ENCODE measurements around the gene STN1.

STN1 gene

GRCh38 chr10:103870516-103870915, 47.5 kb downstream of the STN1 start:
- no peak for DNase-seq (ENCODE audit: low read depth in 3 of 3, low spot score in 1 of 3)

- no peak for DNase-seq (ENCODE audit: low read depth in 3 of 3, low spot score in 1 of 3)
These were observed 48.6 kb downstream of the STN1 start for GRCh38 chr10:103869336-103869735.

DNA sequence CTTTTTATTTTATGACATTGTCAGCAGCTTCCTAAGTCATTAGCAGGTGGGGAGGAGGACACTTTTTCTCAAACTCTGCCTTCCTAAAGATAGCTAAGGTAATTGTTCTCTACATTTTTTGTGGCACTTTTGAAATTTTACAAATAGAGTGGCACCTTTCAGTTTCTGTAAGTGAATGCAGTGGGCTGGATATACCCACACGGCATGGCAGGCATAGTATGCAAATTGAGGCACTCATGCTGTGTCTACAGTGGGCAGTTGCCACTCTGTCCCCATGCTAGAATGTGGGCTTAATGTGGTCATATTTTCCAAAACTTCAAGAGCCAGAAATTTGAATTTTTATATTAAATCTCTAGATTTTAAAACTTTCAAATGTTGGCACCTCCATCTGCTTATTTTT, 49.8 kb downstream of the STN1 start:
- no peak for DNase-seq (ENCODE audit: low read depth in 3 of 3, low spot score in 1 of 3)

GRCh38 chr10:103861505-103861904, 56.5 kb downstream of the STN1 start:
- DNase-seq (ENCODE audit: low read depth in 3 of 3, low spot score in 1 of 3), result no peak

GRCh38 chr10:103859161-103860086, 58.6 kb downstream of the STN1 start:
- DNase-seq (ENCODE audit: low read depth in 3 of 3, low spot score in 1 of 3), result peak in 2 of 3 donors; percentile 21 to 25

DNA sequence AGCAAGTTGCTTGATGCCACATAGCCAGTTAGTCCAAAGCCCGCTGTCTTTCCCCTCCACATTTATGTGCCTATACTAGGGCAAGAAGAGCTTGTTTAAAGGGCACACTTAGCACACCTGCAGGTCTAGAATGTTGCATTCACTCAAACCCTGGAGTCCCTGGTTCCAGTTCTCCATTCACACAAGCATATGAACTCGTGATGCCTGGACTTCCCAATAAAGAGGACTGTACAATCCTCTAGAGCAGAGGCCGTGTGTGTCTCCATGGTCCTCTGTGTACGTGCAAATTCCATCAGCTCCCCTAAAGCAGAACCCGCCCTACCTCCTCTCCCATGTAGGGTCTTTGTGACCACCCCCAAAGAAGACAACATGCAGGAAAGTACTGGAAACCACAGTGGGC, 59.6 kb downstream of the STN1 start:
- no peak for DNase-seq (ENCODE audit: low read depth in 3 of 3, low spot score in 1 of 3)

DNA sequence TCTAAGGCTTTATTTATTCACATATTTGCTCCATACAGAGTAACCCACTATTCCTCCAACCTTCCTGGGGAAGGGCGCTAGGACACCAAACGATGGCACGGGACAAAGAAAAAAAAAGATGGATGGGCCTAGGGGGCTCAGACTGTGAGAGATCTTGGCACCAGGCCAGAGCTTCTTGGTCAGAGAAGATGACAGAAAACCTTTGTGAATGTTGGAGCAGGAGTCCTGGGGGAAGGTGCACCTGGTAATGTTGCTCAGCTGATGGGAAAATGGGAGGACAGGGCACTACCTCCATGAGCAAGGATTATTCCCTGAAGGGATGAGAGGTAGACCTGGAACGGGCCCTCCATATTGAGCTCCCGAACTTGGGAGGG, 61.2 kb downstream of the STN1 start:
- DNase-seq (ENCODE audit: low read depth in 3 of 3, low spot score in 1 of 3), result no peak

GRCh38 chr10:103855852-103856796, 61.9 kb downstream of the STN1 start:
- no peak for DNase-seq (ENCODE audit: low read depth in 3 of 3, low spot score in 1 of 3)

- no peak for DNase-seq (ENCODE audit: low read depth in 3 of 3, low spot score in 1 of 3)
These were observed 62.6 kb downstream of the STN1 start, which contains the start of gene SH3PXD2A for GRCh38 chr10:103855424-103855823. SH3PXD2A (minus strand) TSS chr10:103855576; CDS start chr10:103855266, 310 bp downstream.

- no peak for DNase-seq (ENCODE audit: low read depth in 3 of 3, low spot score in 1 of 3)
These were observed 63.1 kb downstream of the STN1 start for GRCh38 chr10:103854686-103855391.

DNA sequence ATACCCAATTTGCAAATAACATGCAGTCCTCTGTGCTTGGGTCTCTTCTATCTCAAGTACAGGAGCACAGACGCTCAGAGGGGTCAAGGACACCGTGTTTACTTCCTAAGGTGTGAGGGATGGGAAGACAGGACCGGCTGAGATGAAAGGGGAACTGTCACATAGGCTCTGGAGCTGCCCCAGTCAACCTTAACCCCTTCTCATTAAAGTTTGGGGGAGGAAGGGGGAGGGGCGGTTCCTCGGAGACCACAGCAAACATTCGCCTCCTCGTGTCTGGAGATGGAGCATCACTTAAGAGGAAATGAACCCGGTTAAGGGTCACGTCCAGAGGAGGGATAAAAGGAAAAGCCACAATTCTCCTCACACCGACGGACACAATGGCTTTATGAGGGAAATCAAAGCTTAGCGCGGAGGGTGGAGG, 63.7 kb downstream of the STN1 start:
- DNase-seq (ENCODE audit: low read depth in 3 of 3, low spot score in 1 of 3), result no peak

- no peak for DNase-seq (ENCODE audit: low read depth in 3 of 3, low spot score in 1 of 3)
These were observed 64.3 kb downstream of the STN1 start for GRCh38 chr10:103853428-103854264.

GRCh38 chr10:103852856-103853255, 65.1 kb downstream of the STN1 start:
- no peak for DNase-seq (ENCODE audit: low read depth in 3 of 3, low spot score in 1 of 3)

DNA sequence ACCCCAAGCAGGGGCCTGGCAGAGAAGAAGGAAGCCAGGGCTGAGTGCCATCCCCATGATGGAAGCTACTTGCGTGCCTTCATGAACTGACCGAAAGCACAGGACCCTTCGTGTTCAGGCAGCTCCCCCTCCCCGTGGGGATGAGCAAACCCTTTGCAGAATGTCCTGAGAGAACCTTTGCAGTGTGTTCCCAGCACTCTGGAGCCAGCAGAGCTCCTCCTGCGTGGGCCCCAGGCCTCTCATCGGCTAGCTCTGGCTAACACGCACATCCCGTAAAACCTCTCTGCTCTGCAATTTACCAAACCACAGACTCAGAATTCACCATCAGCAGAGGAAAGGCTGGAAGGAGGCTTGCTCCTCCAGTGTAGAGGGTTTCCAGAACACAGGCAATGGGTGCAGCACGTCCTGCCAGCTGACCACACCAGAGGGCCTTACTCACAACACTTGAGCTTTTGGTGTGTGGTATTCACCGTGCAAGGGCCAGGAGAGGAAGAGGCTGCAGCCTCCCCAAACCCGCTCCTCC, 65.7 kb downstream of the STN1 start:
- no peak for DNase-seq (ENCODE audit: low read depth in 3 of 3, low spot score in 1 of 3)

DNA sequence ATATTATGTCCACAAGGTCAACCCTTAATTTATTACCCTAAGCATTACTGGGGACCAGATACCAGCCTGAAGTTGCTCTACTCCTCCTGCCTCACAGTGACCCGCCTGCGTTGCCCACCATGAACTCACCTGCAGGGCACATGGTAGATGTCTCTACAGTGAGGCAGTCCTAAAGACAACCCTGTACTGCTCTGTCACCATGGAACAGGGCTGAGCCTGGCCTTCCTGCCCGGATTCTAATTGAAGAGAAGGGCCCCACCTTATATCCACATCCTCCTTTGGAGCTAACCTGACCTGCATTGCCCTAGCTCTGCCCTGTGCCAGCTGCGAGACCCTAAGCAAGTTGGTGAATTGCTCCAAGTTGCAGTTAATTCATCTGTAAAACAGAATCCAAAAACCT, 66.7 kb downstream of the STN1 start:
- DNase-seq (ENCODE audit: low read depth in 3 of 3, low spot score in 1 of 3), result no peak

DNA sequence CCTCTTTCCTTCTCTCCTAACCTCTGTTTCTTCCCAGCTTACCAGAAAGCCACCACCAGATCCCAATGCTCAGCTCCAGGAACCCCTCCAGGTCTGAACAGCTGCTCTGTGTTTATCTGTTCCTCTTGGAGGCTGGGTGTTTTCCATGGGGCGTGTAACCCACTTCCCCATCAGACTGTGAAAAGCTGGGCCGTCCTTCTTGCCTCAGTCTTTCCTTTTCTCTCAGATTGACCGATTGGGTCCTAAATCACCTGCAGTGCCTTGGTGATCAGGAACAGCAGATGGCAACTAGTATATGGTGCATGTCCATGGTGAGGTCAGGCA, 67.5 kb downstream of the STN1 start:
- DNase-seq (ENCODE audit: low read depth in 3 of 3, low spot score in 1 of 3), result no peak

DNA sequence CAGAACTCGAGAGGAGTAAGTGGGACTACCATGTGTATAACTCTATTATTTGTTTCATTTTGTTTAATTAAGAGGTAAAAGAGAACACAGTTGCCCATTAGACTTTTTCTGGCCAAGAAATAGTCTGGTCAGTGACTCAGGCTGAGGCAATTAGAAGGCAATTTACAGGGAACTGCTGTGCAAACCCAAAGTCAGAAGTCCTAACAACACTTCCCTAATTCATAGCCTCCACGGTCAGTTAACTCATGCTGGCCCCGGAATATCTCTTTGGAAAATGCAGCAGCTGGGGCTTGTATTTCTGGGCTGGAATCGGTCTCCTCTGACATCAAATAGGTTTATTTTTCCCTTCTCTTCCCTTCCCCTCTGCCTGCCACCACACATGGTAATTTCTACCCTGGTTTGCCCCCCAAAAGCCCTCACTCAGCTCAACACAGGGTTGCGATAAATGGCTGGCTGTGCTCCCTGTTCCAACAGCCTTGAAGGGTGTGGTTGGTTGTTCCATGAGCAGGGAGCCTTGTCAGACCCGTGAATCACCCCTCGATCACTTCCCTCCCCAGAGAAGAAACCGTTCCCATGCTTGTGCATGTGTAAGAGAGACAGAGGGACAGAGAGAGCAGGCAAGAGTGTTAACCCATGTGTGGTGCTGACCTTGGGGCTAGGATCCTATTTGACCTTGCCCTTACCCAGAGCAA, 68.0 kb downstream of the STN1 start:
- no peak for DNase-seq (ENCODE audit: low read depth in 3 of 3, low spot score in 1 of 3)

GRCh38 chr10:103849212-103849877, 68.6 kb downstream of the STN1 start:
- DNase-seq (ENCODE audit: low read depth in 3 of 3, low spot score in 1 of 3), result no peak

DNA sequence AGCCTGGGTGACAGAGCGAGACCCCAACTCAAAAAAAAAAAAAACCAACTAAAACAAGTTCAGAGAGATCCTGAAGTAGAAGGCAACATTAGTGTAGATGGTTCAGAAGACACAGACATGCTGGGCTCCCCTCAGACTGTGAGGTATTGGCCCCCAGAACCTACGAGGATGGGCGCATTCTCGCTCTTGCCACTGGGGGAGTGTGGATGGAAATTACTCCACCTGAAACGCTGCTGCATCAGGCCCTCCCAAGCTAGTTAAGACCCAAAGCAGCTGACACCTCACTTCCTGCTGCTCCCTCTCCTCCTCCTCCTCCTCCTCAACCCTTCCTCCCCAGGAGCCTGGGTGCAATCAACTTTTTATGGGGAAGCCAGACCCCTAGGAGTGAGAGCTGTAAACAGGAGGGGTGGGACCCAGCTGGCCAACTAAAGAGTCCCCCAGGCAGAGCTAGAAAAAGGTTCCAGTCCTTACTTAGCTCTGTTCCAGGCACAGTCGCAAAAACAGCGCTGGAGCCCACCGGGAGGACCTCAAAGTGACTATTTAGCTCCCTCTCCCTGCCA, 70.0 kb downstream of the STN1 start:
- no peak for DNase-seq (ENCODE audit: low read depth in 3 of 3, low spot score in 1 of 3)
